K562 treated with DMSO at 1 percent for 48 hours (cell line): ENCODE results near the gene GLS. TPM values are rescaled to one million over a fixed set of nuclear protein-coding genes. Genes with fewer than 3 reads are reported as not detected.

ENCODE experiments used
- total RNA-seq: library from RNA; unstranded; fragments of 300-600 nt; gene quantifications from 2 replicates; pipeline ENCODE4 v1.2.3, GENCODE V29; 2022; ENCODE audit warnings: low replicate concordance; ENCODE audit errors: extremely low read depth

GLS gene
- not detected in 2 replicates for total RNA-seq

GRCh38 chr2:190880378-190881083 is at the start of gene GLS:
TSS of gene GLS (plus strand) at chr2:190880821. CDS start at chr2:190881085, 264 bp downstream.

GRCh38 chr2:191013932-191014652 is 133.5 kb downstream of the GLS start, which contains the start of gene STAT1:
TSS of gene STAT1 (minus strand) at chr2:191014171. CDS start at chr2:191010003, 4,168 bp downstream.

Other genes starting within 250 kb of the GLS start
- gene NAB1, start 231.7 kb upstream of the GLS start, total RNA-seq = not detected in 2 replicates
- gene STAT1, start 133.3 kb downstream of the GLS start, total RNA-seq = not detected in 2 replicates